DMS79 (cell line): ENCODE measurements around the gene LUC7L.
"Not testable (repeated sequence)": the region's sequence is repeated elsewhere in the genome, so short reads cannot be mapped to it uniquely, and the experiment has no call there.

Experiments used
- DNase-seq: peaks from one replicate; lab custom pipeline; 2025; lab: John Stamatoyannopoulos, UW

LUC7L gene

GRCh38 chr16:164827-165538, 64.3 kb downstream of the LUC7L start:
- no peak for DNase-seq

GRCh38 chr16:164134-164823, 65.0 kb downstream of the LUC7L start:
- not testable (repeated sequence) for DNase-seq

GRCh38 chr16:163696-164095, 65.6 kb downstream of the LUC7L start:
- not testable (repeated sequence) for DNase-seq

GRCh38 chr16:163139-163538, 66.1 kb downstream of the LUC7L start:
- DNase-seq: not testable (repeated sequence)

- no peak for DNase-seq
Measured at GRCh38 chr16:162271-162991, 66.8 kb downstream of the LUC7L start.

GRCh38 chr16:160691-161190, 68.5 kb downstream of the LUC7L start:
- no peak for DNase-seq

GRCh38 chr16:160242-160641, 69.0 kb downstream of the LUC7L start:
- DNase-seq: not testable (repeated sequence)

GRCh38 chr16:159136-159849, 70.0 kb downstream of the LUC7L start:
- DNase-seq: no peak

GRCh38 chr16:155031-155398, 74.2 kb downstream of the LUC7L start:
- DNase-seq: no peak

- no peak for DNase-seq
Measured at GRCh38 chr16:154217-155030, 74.8 kb downstream of the LUC7L start.

GRCh38 chr16:153550-154216, 75.6 kb downstream of the LUC7L start:
- not testable (repeated sequence) for DNase-seq

- DNase-seq: not testable (repeated sequence)
Measured at GRCh38 chr16:153129-153521, 76.1 kb downstream of the LUC7L start.

- no peak for DNase-seq
Measured at GRCh38 chr16:152141-153128, 76.8 kb downstream of the LUC7L start, which contains the start of gene HBZ. TSS of gene HBZ (plus strand) at chr16:152644. CDS start at chr16:152910, 266 bp downstream.

GRCh38 chr16:149024-149660, 80.1 kb downstream of the LUC7L start:
- DNase-seq: peak; percentile 78

GRCh38 chr16:146646-147045, 82.6 kb downstream of the LUC7L start:
- DNase-seq: no peak

- DNase-seq: no peak
Measured at GRCh38 chr16:144797-145252, 84.4 kb downstream of the LUC7L start.

GRCh38 chr16:143456-143855, 85.8 kb downstream of the LUC7L start:
- DNase-seq: no peak

GRCh38 chr16:143047-143446, 86.2 kb downstream of the LUC7L start:
- no peak for DNase-seq
